Measurements from ENCODE around the gene GJE1. TPM values are rescaled to one million over a fixed set of nuclear protein-coding genes. Genes with fewer than 3 reads are reported as not detected.
"Not testable (repeated sequence)": the region's sequence is repeated elsewhere in the genome, so short reads cannot be mapped to it uniquely, and the experiment has no call there.

Gene GJE1
- total and polyA plus RNA-seq, 7 experiments from 2014 or later: not detected

DNA sequence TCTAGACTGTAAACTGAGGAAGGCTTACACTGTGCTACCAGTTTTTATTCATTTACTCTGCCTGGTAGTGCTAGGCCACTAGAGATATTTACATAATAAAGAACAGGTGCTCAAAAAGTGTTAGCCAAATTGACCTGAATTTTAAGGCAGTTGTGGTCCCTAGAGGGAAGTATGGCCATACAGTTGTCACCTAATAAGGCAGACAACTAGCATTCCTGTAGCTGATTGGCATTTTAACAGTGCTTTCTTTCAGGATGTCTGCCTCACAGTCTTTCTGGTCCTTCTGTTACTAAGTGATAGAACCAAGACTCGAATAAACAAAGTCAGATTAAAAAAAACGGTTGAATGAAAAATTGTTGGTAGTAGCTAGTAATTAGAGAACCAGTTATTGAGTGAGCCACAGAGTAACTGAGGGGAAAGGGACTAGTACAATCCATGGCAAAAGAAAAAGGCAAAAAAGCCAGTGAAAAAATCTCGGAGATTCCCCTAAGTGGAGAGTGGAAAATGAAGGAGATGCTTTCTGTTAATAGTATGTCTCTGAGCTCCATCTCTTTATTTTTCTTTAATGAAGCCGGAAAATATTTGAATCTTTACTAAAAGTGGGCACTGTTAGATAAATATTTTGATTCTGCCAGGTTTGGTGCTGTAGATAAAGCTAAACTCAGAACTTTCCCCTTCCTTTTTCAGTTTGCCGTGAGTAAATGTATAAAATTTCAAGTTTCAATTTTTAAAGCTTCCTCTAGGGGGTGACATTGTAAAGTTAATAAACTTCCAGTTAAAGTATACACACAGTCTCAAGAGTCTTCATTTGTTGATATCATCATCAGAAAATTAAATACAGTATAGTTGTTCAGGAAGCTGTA is 23.4 kb downstream of the GJE1 start:
- H3K27ac ChIP-seq (ENCODE audit: low read depth, low read length): peak overlapping the region; percentile 18
- CTCF ChIA-PET: interaction anchor here (0.7 to 1.7 kb wide), 16 partner anchors 8 to 536 kb away, joined by 3 to 7 read pairs (median 4); partner anchors contain the start of genes NMBR and VTA1
- no peaks in the 10 kb centered on the region for H3K27me3 ChIP-seq (ENCODE audit: control insufficient read depth in 2 of 2, insufficient read depth in 2 of 2, low read length in 2 of 2)
- H3K4me1 ChIP-seq (ENCODE audit: control insufficient read depth in 2 of 2, insufficient read depth in 2 of 2, low read length in 2 of 2): peaks cover 0 to 6% of the 10 kb centered on the region in 2 donors
- no peaks in the 10 kb centered on the region for H3K36me3 ChIP-seq (ENCODE audit: control insufficient read depth in 2 of 3, insufficient read depth in 3 of 3, low read length in 3 of 3)
- Mint-ChIP-seq H3K4me3 (peak overlapping the region in 9 of 10 donors; percentile 1 to 59 (median 20)), H3K36me3 (peaks cover 0 to 13% (median 0%) of the 10 kb centered on the region in 5 donors), H3K9me3 (no peaks in the 10 kb centered on the region), H3K27me3 (no peaks in the 10 kb centered on the region), H3K27ac (peak overlapping the region; percentile 19 to 89 (median 46)), H3K4me1 (peaks cover 26 to 79% (median 64%) of the 10 kb centered on the region in 7 donors)
- no peaks in the 10 kb centered on the region for H3K9me3 ChIP-seq (ENCODE audit: control insufficient read depth in 2 of 3, low read length in 3 of 3)
- POLR2A ChIA-PET: interaction anchor here (2.5 kb wide), 1 partner anchor 9 kb away, joined by 14 read pairs; the partner anchor contains the start of genes NMBR and VTA1
- DNase-seq (peak in 6 of 9 donors; percentile 8 to 51 (median 39)), ATAC-seq (peak; percentile 80)
- intact Hi-C loops (cut with micrococcal nuclease): loop anchor here (1.0 to 5.0 kb wide), 4 partner anchors 15 to 316 kb away; no protein-coding TSS in a partner anchor
- no peak overlapping the region for H3K4me3 ChIP-seq (ENCODE audit: low read length)

DNA sequence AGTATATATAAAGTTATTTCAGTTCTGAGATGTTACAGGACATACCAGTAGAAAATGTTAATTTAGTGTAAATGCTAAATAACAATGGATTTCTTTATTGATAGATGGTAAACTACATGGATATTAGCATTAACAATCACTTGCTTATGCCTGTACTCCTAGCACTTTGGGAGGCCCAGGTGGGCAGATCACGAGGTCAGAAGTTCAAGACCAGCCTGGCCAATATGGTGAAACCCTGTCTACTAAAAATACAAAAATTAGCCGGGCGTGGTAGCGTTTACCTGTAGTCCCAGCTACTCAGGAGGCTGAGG is 24.0 kb downstream of the GJE1 start:
- POLR2A ChIA-PET: interaction anchor here (2.5 kb wide), 1 partner anchor 9 kb away, joined by 14 read pairs; the partner anchor contains the start of genes NMBR and VTA1
- not testable (repeated sequence) for ATAC-seq; H3K9me3 Mint-ChIP-seq; H3K27ac ChIP-seq (ENCODE audit: low read depth, low read length); H3K27me3 ChIP-seq (ENCODE audit: control insufficient read depth in 2 of 2, insufficient read depth in 2 of 2, low read length in 2 of 2); H3K4me3 ChIP-seq (ENCODE audit: low read length); H3K36me3 ChIP-seq (ENCODE audit: control insufficient read depth in 2 of 3, insufficient read depth in 3 of 3, low read length in 3 of 3); H3K9me3 ChIP-seq (ENCODE audit: control insufficient read depth in 2 of 3, low read length in 3 of 3); H3K4me1 ChIP-seq (ENCODE audit: control insufficient read depth in 2 of 2, insufficient read depth in 2 of 2, low read length in 2 of 2); DNase-seq; H3K27me3 Mint-ChIP-seq
- H3K4me3 Mint-ChIP-seq: peak overlapping the region in 2 of 10 donors; percentile 14 to 50
- peaks cover 0 to 13% (median 0%) of the 10 kb centered on the region in 5 donors for H3K36me3 Mint-ChIP-seq
- peaks cover 23 to 77% (median 58%) of the 10 kb centered on the region in 7 donors for H3K4me1 Mint-ChIP-seq
- intact Hi-C loops (cut with micrococcal nuclease): loop anchor here (1.0 to 5.0 kb wide), 5 partner anchors 9 to 316 kb away; no protein-coding TSS in a partner anchor
- CTCF ChIA-PET: interaction anchor here (0.7 to 1.6 kb wide), 10 partner anchors 11 to 535 kb away, joined by 3 to 7 read pairs (median 4); partner anchors contain the start of gene NMBR
- peak overlapping the region in 5 of 9 donors; percentile 40 to 89 (median 62) for H3K27ac Mint-ChIP-seq

GRCh38 chr6:142162780-142163179 is 30.1 kb downstream of the GJE1 start:
- peaks cover 0 to 21% (median 8%) of the 10 kb centered on the region in 5 donors for H3K36me3 Mint-ChIP-seq
- Histone ChIP-seq H3K27ac (ENCODE audit: low read depth, low read length) (no peak overlapping the region), H3K4me1 (ENCODE audit: control insufficient read depth in 2 of 2, insufficient read depth in 2 of 2, low read length in 2 of 2) (no peaks in the 10 kb centered on the region), H3K36me3 (ENCODE audit: control insufficient read depth in 2 of 3, insufficient read depth in 3 of 3, low read length in 3 of 3) (peaks cover 0 to 16% (median 9%) of the 10 kb centered on the region in 3 experiments), H3K27me3 (ENCODE audit: control insufficient read depth in 2 of 2, insufficient read depth in 2 of 2, low read length in 2 of 2) (no peaks in the 10 kb centered on the region), H3K9me3 (ENCODE audit: control insufficient read depth in 2 of 3, low read length in 3 of 3) (no peaks in the 10 kb centered on the region), H3K4me3 (ENCODE audit: low read length) (no peak overlapping the region)
- DNase-seq (no peak), ATAC-seq (no peak)
- peaks cover 16 to 67% (median 45%) of the 10 kb centered on the region in 7 donors for H3K4me1 Mint-ChIP-seq
- H3K9me3 Mint-ChIP-seq: no peaks in the 10 kb centered on the region
- peak overlapping the region in 4 of 9 donors; percentile 2 to 37 (median 18) for H3K27ac Mint-ChIP-seq
- ChIA-PET POLR2A (no interaction called here), CTCF (no interaction called here)
- intact Hi-C loops (cut with micrococcal nuclease): no loop called here
- peak overlapping the region in 3 of 10 donors; percentile 10 to 47 (median 32) for H3K4me3 Mint-ChIP-seq
- no peaks in the 10 kb centered on the region for H3K27me3 Mint-ChIP-seq

DNA sequence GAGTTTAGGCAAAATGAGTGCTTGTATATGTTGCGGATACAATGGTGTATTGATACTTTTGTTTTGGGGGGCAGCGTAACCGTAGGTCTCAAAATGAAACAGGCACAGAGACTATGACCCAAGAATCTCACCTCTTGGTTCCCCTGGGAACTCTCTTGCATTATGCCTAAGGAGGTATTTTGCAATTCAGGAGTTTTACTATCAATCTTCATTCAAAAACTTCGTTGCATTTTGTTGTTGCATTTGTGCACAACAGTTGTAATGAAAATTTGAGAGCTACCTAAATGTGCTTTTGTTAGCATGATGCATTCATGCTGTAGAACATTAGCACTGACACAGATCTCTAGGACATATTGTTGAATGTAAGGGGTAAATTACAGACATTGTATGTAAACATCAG is 32.5 kb downstream of the GJE1 start:
- Histone ChIP-seq H3K4me3 (ENCODE audit: low read length) (no peak overlapping the region), H3K4me1 (ENCODE audit: control insufficient read depth in 2 of 2, insufficient read depth in 2 of 2, low read length in 2 of 2) (no peaks in the 10 kb centered on the region), H3K9me3 (ENCODE audit: control insufficient read depth in 2 of 3, low read length in 3 of 3) (no peaks in the 10 kb centered on the region), H3K27me3 (ENCODE audit: control insufficient read depth in 2 of 2, insufficient read depth in 2 of 2, low read length in 2 of 2) (no peaks in the 10 kb centered on the region), H3K36me3 (ENCODE audit: control insufficient read depth in 2 of 3, insufficient read depth in 3 of 3, low read length in 3 of 3) (peaks cover 0 to 19% (median 11%) of the 10 kb centered on the region in 3 experiments), H3K27ac (ENCODE audit: low read depth, low read length) (no peak overlapping the region)
- CTCF ChIA-PET: interaction anchor here (1.0 kb wide), 1 partner anchor 31 kb away, joined by 3 read pairs; no protein-coding TSS in a partner anchor
- no peak overlapping the region for H3K4me3 Mint-ChIP-seq
- H3K4me1 Mint-ChIP-seq: peaks cover 12 to 53% (median 34%) of the 10 kb centered on the region in 7 donors
- intact Hi-C loops (cut with micrococcal nuclease): loop anchor here in 1 of 2 donors (1.0 to 2.0 kb wide), 2 partner anchors 8 to 18 kb away; no protein-coding TSS in a partner anchor
- POLR2A ChIA-PET: no interaction called here
- H3K36me3 Mint-ChIP-seq: peaks cover 0 to 24% (median 12%) of the 10 kb centered on the region in 5 donors
- no peak for ATAC-seq
- H3K9me3 Mint-ChIP-seq: no peaks in the 10 kb centered on the region
- H3K27me3 Mint-ChIP-seq: no peaks in the 10 kb centered on the region
- DNase-seq: no peak
- H3K27ac Mint-ChIP-seq: peak overlapping the region in 1 of 9 donors; percentile 47

DNA sequence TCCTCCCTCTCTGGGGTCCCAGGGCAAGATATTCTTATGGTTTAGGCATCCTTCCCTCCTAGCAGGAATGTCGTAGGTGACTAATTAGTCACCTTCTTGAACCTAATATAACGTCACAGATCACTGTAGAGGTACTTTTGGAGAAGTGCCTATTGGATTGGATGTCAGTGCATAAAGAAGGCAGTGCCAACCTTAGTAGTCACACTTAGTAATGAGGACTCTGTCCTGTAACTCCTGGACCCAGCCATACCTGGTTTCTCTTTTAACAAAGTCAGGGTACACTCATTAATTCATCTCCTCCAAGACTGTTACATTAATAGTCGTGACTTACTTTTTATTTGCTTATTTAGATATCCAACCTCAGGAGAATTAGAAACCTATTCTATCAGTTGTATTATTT is 34.3 kb downstream of the GJE1 start:
- POLR2A ChIA-PET: no interaction called here
- H3K4me1 Mint-ChIP-seq: peaks cover 10 to 36% (median 27%) of the 10 kb centered on the region in 7 donors
- CTCF ChIA-PET: interaction anchor here (1.4 kb wide), 1 partner anchor 11 kb away, joined by 4 read pairs; no protein-coding TSS in a partner anchor
- H3K9me3 Mint-ChIP-seq: no peaks in the 10 kb centered on the region
- H3K36me3 Mint-ChIP-seq: peaks cover 0 to 28% (median 17%) of the 10 kb centered on the region in 5 donors
- no peak overlapping the region for H3K4me3 Mint-ChIP-seq
- ATAC-seq: no peak
- Histone ChIP-seq H3K27me3 (ENCODE audit: control insufficient read depth in 2 of 2, insufficient read depth in 2 of 2, low read length in 2 of 2) (no peaks in the 10 kb centered on the region), H3K4me3 (ENCODE audit: low read length) (no peak overlapping the region), H3K27ac (ENCODE audit: low read depth, low read length) (no peak overlapping the region), H3K9me3 (ENCODE audit: control insufficient read depth in 2 of 3, low read length in 3 of 3) (no peaks in the 10 kb centered on the region), H3K4me1 (ENCODE audit: control insufficient read depth in 2 of 2, insufficient read depth in 2 of 2, low read length in 2 of 2) (no peaks in the 10 kb centered on the region), H3K36me3 (ENCODE audit: control insufficient read depth in 2 of 3, insufficient read depth in 3 of 3, low read length in 3 of 3) (peaks cover 0 to 32% (median 11%) of the 10 kb centered on the region in 3 experiments)
- no peak for DNase-seq
- H3K27ac Mint-ChIP-seq: no peak overlapping the region
- intact Hi-C loops (cut with micrococcal nuclease): no loop called here
- no peaks in the 10 kb centered on the region for H3K27me3 Mint-ChIP-seq

DNA sequence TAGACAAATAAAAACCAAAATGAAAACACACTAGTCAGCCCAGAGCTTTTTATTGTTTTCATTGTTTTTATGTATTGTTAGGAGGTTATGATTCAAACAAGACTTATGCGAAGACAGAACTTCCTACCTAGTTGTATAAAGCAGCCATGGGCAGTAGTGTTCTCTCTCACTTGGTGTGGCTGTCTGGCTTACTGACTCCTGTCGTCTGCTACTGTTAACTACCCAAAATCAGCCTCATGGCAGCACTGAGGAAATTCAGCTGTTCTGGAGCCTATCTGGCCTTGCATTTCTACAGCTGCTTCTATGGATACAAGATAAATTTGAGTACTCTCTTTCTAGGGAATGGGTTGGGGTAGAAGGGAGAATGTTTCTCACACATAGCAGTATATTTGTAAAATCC is 34.8 kb downstream of the GJE1 start:
- Mint-ChIP-seq H3K4me1 (peaks cover 9 to 32% (median 23%) of the 10 kb centered on the region in 7 donors), H3K4me3 (no peak overlapping the region), H3K27me3 (no peaks in the 10 kb centered on the region), H3K9me3 (no peaks in the 10 kb centered on the region), H3K27ac (peak overlapping the region in 2 of 9 donors; percentile 42 to 59), H3K36me3 (peaks cover 2 to 32% (median 22%) of the 10 kb centered on the region in 5 donors)
- Histone ChIP-seq H3K4me3 (ENCODE audit: low read length) (no peak overlapping the region), H3K27me3 (ENCODE audit: control insufficient read depth in 2 of 2, insufficient read depth in 2 of 2, low read length in 2 of 2) (no peaks in the 10 kb centered on the region), H3K27ac (ENCODE audit: low read depth, low read length) (no peak overlapping the region), H3K9me3 (ENCODE audit: control insufficient read depth in 2 of 3, low read length in 3 of 3) (no peaks in the 10 kb centered on the region), H3K36me3 (ENCODE audit: control insufficient read depth in 2 of 3, insufficient read depth in 3 of 3, low read length in 3 of 3) (peaks cover 0 to 36% (median 11%) of the 10 kb centered on the region in 3 experiments), H3K4me1 (ENCODE audit: control insufficient read depth in 2 of 2, insufficient read depth in 2 of 2, low read length in 2 of 2) (no peaks in the 10 kb centered on the region)
- intact Hi-C loops (cut with micrococcal nuclease): no loop called here
- DNase-seq (no peak), ATAC-seq (no peak)
- ChIA-PET CTCF (interaction anchor here (1.4 kb wide), 1 partner anchor 11 kb away, joined by 4 read pairs; no protein-coding TSS in a partner anchor), POLR2A (no interaction called here)
